Aorta (tissue), 5 donors: ENCODE results near the gene IL21. TPM values are rescaled to one million over a fixed set of nuclear protein-coding genes. Genes with fewer than 3 reads are reported as not detected.
A peak's percentile ranks its signal among the peaks of the same experiment; 100 is the strongest.

ENCODE experiments used
- ATAC-seq: fragments of 200-7000 bp; cut with Tn5 transposase; one replicate; pipeline ENCODE4 v1.9.1; 2022; ENCODE audit warnings: moderate library complexity; ENCODE audit not compliant: low FRiP score
- DNase-seq, 2 donors: peaks; one replicate each; pipeline ENCODE4 v3.0.0-alpha.2; 2020
- H3K27ac ChIP-seq, 2 donors: one replicate each; pipeline ENCODE4 v1.5.1; 2013; ENCODE audit warnings: low read length in 2 of 2, mild to moderate bottlenecking in 2 of 2, moderate library complexity in 2 of 2, control low read depth in 1 of 2, inconsistent platforms in 1 of 2, low read depth in 1 of 2
- H3K27me3 ChIP-seq, 2 donors: one replicate each; pipeline ENCODE4 v1.6.1; 2013; ENCODE audit warnings: control low read depth in 1 of 2, low read length in 1 of 2, mild to moderate bottlenecking in 1 of 2, moderate library complexity in 1 of 2; ENCODE audit not compliant: insufficient read depth in 2 of 2, control insufficient read depth in 1 of 2
- H3K36me3 ChIP-seq, 2 donors: one replicate each; pipeline ENCODE4 v1.6.1; 2013; ENCODE audit warnings: control low read depth in 1 of 2, low read length in 1 of 2, mild to moderate bottlenecking in 1 of 2; ENCODE audit not compliant: insufficient read depth in 2 of 2, control insufficient read depth in 1 of 2
- H3K4me1 ChIP-seq, 2 donors: one replicate each; pipeline ENCODE4 v1.6.1; 2013; ENCODE audit warnings: low read length in 2 of 2, control low read depth in 1 of 2, mild to moderate bottlenecking in 1 of 2, moderate library complexity in 1 of 2; ENCODE audit not compliant: insufficient read depth in 2 of 2, control insufficient read depth in 1 of 2
- H3K4me3 ChIP-seq, 2 donors: one replicate each; pipeline ENCODE4 v1.5.1; 2013; ENCODE audit warnings: low read length in 2 of 2, control low read depth in 1 of 2, mild to moderate bottlenecking in 1 of 2
- H3K9me3 ChIP-seq: one replicate; pipeline ENCODE4 v1.6.1; 2013; ENCODE audit warnings: mild to moderate bottlenecking, low read length; ENCODE audit not compliant: control insufficient read depth
- WGBS, 2 donors: extraction: QIAGEN DNeasy Blood & Tissue Kit; methylation state at CpG; one replicate each; pipeline ENCODE4 v1.1.7; 2013; 5-methylcytosine and 5-hydroxymethylcytosine counted together
- intact Hi-C, 2 donors: fragments of 100-400 bp; cut with DNase I; formaldehyde crosslinking; loops; one replicate each; pipeline versions ENCODE4 v1.14.2 to v1.15.0; 2022
- polyA plus RNA-seq, 2 donors: library from polyadenylated mRNA; stranded (reverse); fragments of 200-250 nt; gene quantifications; one replicate each; pipeline ENCODE4 v1.2.3, GENCODE V29; 2013
- total RNA-seq, 2 donors: library from RNA; stranded (reverse); fragmentation: NEBNext Ultra II Directional; extraction: Animal tissue kit (Norgen Biotek cat#: 25700); gene quantifications; one replicate each; pipeline ENCODE4 v1.2.1, GENCODE V29; 2021
- donor health status: healthy with polysubstance abuse.
- donor health status: Bipolar disorder and iron deficiency.
- donor health status: DM: no; HTN: no; CAD: no.
- donor health status: DM: no; HTN: no; CAD: no.
- donor health status: DM: yes; HTN: yes; CAD: no.

The IL21 gene
- total and polyA plus RNA-seq, 4 donors: not detected

- intact Hi-C loops: loop anchor here (5.0 kb wide), 3 partner anchors 114 to 329 kb away; no protein-coding TSS in a partner anchor
- no peaks in the 10 kb centered on the region for H3K36me3 ChIP-seq
- H3K27ac ChIP-seq: no peak overlapping the region
- H3K4me1 ChIP-seq: no peaks in the 10 kb centered on the region
- H3K27me3 ChIP-seq: no peaks in the 10 kb centered on the region
- H3K9me3 ChIP-seq: no peaks in the 10 kb centered on the region
- WGBS, 2 donors: 47 to 50% methylated on average over 8 of the region's 8 CpGs
- no peak overlapping the region for H3K4me3 ChIP-seq
- DNase-seq (no peak), ATAC-seq (no peak)
These were observed 17.7 kb downstream of the IL21 start for GRCh38 chr4:122603156-122603574.

- Histone ChIP-seq H3K9me3 (no peaks in the 10 kb centered on the region), H3K27me3 (no peaks in the 10 kb centered on the region), H3K27ac (no peak overlapping the region), H3K36me3 (no peaks in the 10 kb centered on the region), H3K4me1 (no peaks in the 10 kb centered on the region), H3K4me3 (no peak overlapping the region)
- DNase-seq: no peak
- 36% methylated on average over 13 of the region's 13 CpGs for WGBS, 2 donors
- intact Hi-C loops: loop anchor here (5.0 kb wide), 3 partner anchors 115 to 330 kb away; no protein-coding TSS in a partner anchor
- ATAC-seq: no peak
These were observed 18.4 kb downstream of the IL21 start for GRCh38 chr4:122602277-122603142.

GRCh38 chr4:122591196-122591595, 29.7 kb downstream of the IL21 start:
- Histone ChIP-seq H3K4me1 (no peaks in the 10 kb centered on the region), H3K9me3 (no peaks in the 10 kb centered on the region), H3K27ac (no peak overlapping the region), H3K4me3 (no peak overlapping the region), H3K27me3 (no peaks in the 10 kb centered on the region), H3K36me3 (no peaks in the 10 kb centered on the region)
- intact Hi-C loops: no loop called here
- ATAC-seq (no peak), DNase-seq (no peak)
- 80 to 89% methylated on average over 2 of the region's 2 CpGs for WGBS, 2 donors

- H3K4me3 ChIP-seq: no peak overlapping the region
- no peaks in the 10 kb centered on the region for H3K4me1 ChIP-seq
- WGBS, 2 donors: 65 to 66% methylated on average over 4 of the region's 4 CpGs
- intact Hi-C loops: no loop called here
- ATAC-seq (no peak), DNase-seq (no peak)
- H3K9me3 ChIP-seq: no peaks in the 10 kb centered on the region
- H3K27ac ChIP-seq: no peak overlapping the region
- no peaks in the 10 kb centered on the region for H3K27me3 ChIP-seq
- H3K36me3 ChIP-seq: no peaks in the 10 kb centered on the region
These were observed 32.2 kb downstream of the IL21 start for GRCh38 chr4:122588453-122589238.

GRCh38 chr4:122584519-122584918, 36.3 kb downstream of the IL21 start:
- ATAC-seq (no peak), DNase-seq (no peak)
- no peaks in the 10 kb centered on the region for H3K27me3 ChIP-seq
- intact Hi-C loops: no loop called here
- no peak overlapping the region for H3K27ac ChIP-seq
- no peaks in the 10 kb centered on the region for H3K9me3 ChIP-seq
- no peaks in the 10 kb centered on the region for H3K36me3 ChIP-seq
- no peaks in the 10 kb centered on the region for H3K4me1 ChIP-seq
- no peak overlapping the region for H3K4me3 ChIP-seq
- WGBS, 2 donors: 31 to 39% methylated on average over 1 of the region's 1 CpG

GRCh38 chr4:122583906-122584305, 37.0 kb downstream of the IL21 start:
- no peak overlapping the region for H3K27ac ChIP-seq

GRCh38 chr4:122577808-122578781, 42.8 kb downstream of the IL21 start:
- no peaks in the 10 kb centered on the region for H3K9me3 ChIP-seq
- intact Hi-C loops: loop anchor here in 1 of 2 donors (2.0 kb wide), 1 partner anchor 677 kb away; no protein-coding TSS in a partner anchor
- H3K36me3 ChIP-seq: no peaks in the 10 kb centered on the region
- no peaks in the 10 kb centered on the region for H3K27me3 ChIP-seq
- no peak overlapping the region for H3K27ac ChIP-seq
- H3K4me1 ChIP-seq: no peaks in the 10 kb centered on the region
- H3K4me3 ChIP-seq: no peak overlapping the region
- 60 to 62% methylated on average over 9 of the region's 9 CpGs for WGBS, 2 donors
- DNase-seq (no peak), ATAC-seq (no peak)

More at GRCh38 chr4:122583906-122584305, 37.0 kb downstream of the IL21 start:
- DNase-seq: no peak
- Histone ChIP-seq H3K27me3 (no peaks in the 10 kb centered on the region), H3K9me3 (no peaks in the 10 kb centered on the region), H3K36me3 (no peaks in the 10 kb centered on the region), H3K4me1 (no peaks in the 10 kb centered on the region), H3K4me3 (no peak overlapping the region)
- ATAC-seq: no peak
- intact Hi-C loops: no loop called here
- WGBS, 2 donors: 33 to 35% methylated on average over 6 of the region's 6 CpGs

GRCh38 chr4:122577189-122577553, 43.7 kb downstream of the IL21 start:
- Histone ChIP-seq H3K4me1 (no peaks in the 10 kb centered on the region), H3K27me3 (no peaks in the 10 kb centered on the region), H3K27ac (no peak overlapping the region), H3K36me3 (no peaks in the 10 kb centered on the region), H3K4me3 (no peak overlapping the region), H3K9me3 (no peaks in the 10 kb centered on the region)
- ATAC-seq (peak; percentile 60), DNase-seq (no peak)
- intact Hi-C loops: loop anchor here in 1 of 2 donors (2.0 kb wide), 1 partner anchor 676 kb away; no protein-coding TSS in a partner anchor
- 53 to 59% methylated on average over 2 of the region's 2 CpGs for WGBS, 2 donors
